ENCODE measurements around the gene EFCAB11. TPM values are rescaled to one million over a fixed set of nuclear protein-coding genes. Genes with fewer than 3 reads are reported as not detected.

The EFCAB11 gene
- total RNA-seq, 1 donor from 2014 or later = 3.1 TPM

- peak; percentile 25 for DNase-seq
- Mint-ChIP-seq H3K4me3 (ENCODE audit: unreplicated experiment) (no peak overlapping the region), H3K9me3 (ENCODE audit: unreplicated experiment) (no peaks in the 10 kb centered on the region), H3K27ac (ENCODE audit: unreplicated experiment) (no peak overlapping the region), H3K36me3 (ENCODE audit: unreplicated experiment) (no peaks in the 10 kb centered on the region), H3K27me3 (ENCODE audit: unreplicated experiment) (no peaks in the 10 kb centered on the region), H3K4me1 (ENCODE audit: low read depth, unreplicated experiment) (peaks cover 10% of the 10 kb centered on the region)
- no peak for TF ChIP-seq CTCF (IDR thresholded peaks at IDR 0.05; ENCODE audit: partially characterized antibody, unreplicated experiment)
These were observed 180.8 kb downstream of the EFCAB11 start for GRCh38 chr14:89773644-89774316.

GRCh38 chr14:89773151-89773550 is 181.4 kb downstream of the EFCAB11 start:
- H3K4me1 Mint-ChIP-seq (ENCODE audit: low read depth, unreplicated experiment) = peaks cover 10% of the 10 kb centered on the region
- no peaks in the 10 kb centered on the region for H3K27me3 Mint-ChIP-seq (ENCODE audit: unreplicated experiment)
- no peaks in the 10 kb centered on the region for H3K36me3 Mint-ChIP-seq (ENCODE audit: unreplicated experiment)
- TF ChIP-seq CTCF (IDR thresholded peaks at IDR 0.05; ENCODE audit: partially characterized antibody, unreplicated experiment) = no peak
- H3K9me3 Mint-ChIP-seq (ENCODE audit: unreplicated experiment) = no peaks in the 10 kb centered on the region
- DNase-seq = no peak
- H3K27ac Mint-ChIP-seq (ENCODE audit: unreplicated experiment) = no peak overlapping the region
- H3K4me3 Mint-ChIP-seq (ENCODE audit: unreplicated experiment) = no peak overlapping the region

GRCh38 chr14:89771251-89771650 is 183.3 kb downstream of the EFCAB11 start:
- no peak overlapping the region for H3K27ac Mint-ChIP-seq (ENCODE audit: unreplicated experiment)
- no peaks in the 10 kb centered on the region for H3K27me3 Mint-ChIP-seq (ENCODE audit: unreplicated experiment)
- H3K9me3 Mint-ChIP-seq (ENCODE audit: unreplicated experiment) = peaks cover 2% of the 10 kb centered on the region
- DNase-seq = no peak
- TF ChIP-seq CTCF (IDR thresholded peaks at IDR 0.05; ENCODE audit: partially characterized antibody, unreplicated experiment) = no peak
- H3K4me3 Mint-ChIP-seq (ENCODE audit: unreplicated experiment) = no peak overlapping the region
- peaks cover 4% of the 10 kb centered on the region for H3K36me3 Mint-ChIP-seq (ENCODE audit: unreplicated experiment)
- H3K4me1 Mint-ChIP-seq (ENCODE audit: low read depth, unreplicated experiment) = peaks cover 8% of the 10 kb centered on the region

- Mint-ChIP-seq H3K27me3 (ENCODE audit: unreplicated experiment) (no peaks in the 10 kb centered on the region), H3K4me1 (ENCODE audit: low read depth, unreplicated experiment) (peaks cover 1% of the 10 kb centered on the region), H3K9me3 (ENCODE audit: unreplicated experiment) (peaks cover 4% of the 10 kb centered on the region), H3K27ac (ENCODE audit: unreplicated experiment) (no peak overlapping the region), H3K36me3 (ENCODE audit: unreplicated experiment) (peaks cover 5% of the 10 kb centered on the region), H3K4me3 (ENCODE audit: unreplicated experiment) (no peak overlapping the region)
- peak; percentile 10 for TF ChIP-seq CTCF (IDR thresholded peaks at IDR 0.05; ENCODE audit: partially characterized antibody, unreplicated experiment)
- DNase-seq = peak; percentile 38
These were observed 186.7 kb downstream of the EFCAB11 start for GRCh38 chr14:89767861-89768268.

- peaks cover 4% of the 10 kb centered on the region for H3K9me3 Mint-ChIP-seq (ENCODE audit: unreplicated experiment)
- TF ChIP-seq CTCF (IDR thresholded peaks at IDR 0.05; ENCODE audit: partially characterized antibody, unreplicated experiment) = no peak
- no peaks in the 10 kb centered on the region for H3K27me3 Mint-ChIP-seq (ENCODE audit: unreplicated experiment)
- peaks cover 7% of the 10 kb centered on the region for H3K4me1 Mint-ChIP-seq (ENCODE audit: low read depth, unreplicated experiment)
- no peak overlapping the region for H3K4me3 Mint-ChIP-seq (ENCODE audit: unreplicated experiment)
- H3K27ac Mint-ChIP-seq (ENCODE audit: unreplicated experiment) = no peak overlapping the region
- DNase-seq = no peak
- H3K36me3 Mint-ChIP-seq (ENCODE audit: unreplicated experiment) = peaks cover 5% of the 10 kb centered on the region
These were observed 187.4 kb downstream of the EFCAB11 start for GRCh38 chr14:89767131-89767530.

Data from glutamatergic neuron (in vitro differentiated cells).